ENCODE measurements around the gene PRKX.
"Not testable (repeated sequence)": the region's sequence is repeated elsewhere in the genome, so short reads cannot be mapped to it uniquely, and the experiment has no call there.

Gene PRKX

GRCh38 chrX:3713225-3713936 is at the start of gene PRKX:
PRKX (minus strand) TSS chrX:3713649; CDS start chrX:3713253, 396 bp downstream.
- DNase-seq (ENCODE audit: low read depth): peak; percentile 76

GRCh38 chrX:3763111-3763510 is 49.7 kb upstream of the PRKX start:
- DNase-seq (ENCODE audit: low read depth): no peak

- no peak for DNase-seq (ENCODE audit: low read depth)
Observed at GRCh38 chrX:3757510-3758025, 44.1 kb upstream of the PRKX start.

GRCh38 chrX:3748052-3748559 is 34.7 kb upstream of the PRKX start:
- no peak for DNase-seq (ENCODE audit: low read depth)

- peak; percentile 35 for DNase-seq (ENCODE audit: low read depth)
Observed at GRCh38 chrX:3743801-3744439, 30.5 kb upstream of the PRKX start.

- DNase-seq (ENCODE audit: low read depth): not testable (repeated sequence)
Observed at GRCh38 chrX:3740946-3741345, 27.5 kb upstream of the PRKX start.

GRCh38 chrX:3738509-3738908 is 25.1 kb upstream of the PRKX start:
- DNase-seq (ENCODE audit: low read depth): no peak

- not testable (repeated sequence) for DNase-seq (ENCODE audit: low read depth)
Observed at GRCh38 chrX:3736536-3736935, 23.1 kb upstream of the PRKX start.

GRCh38 chrX:3735891-3736290 is 22.4 kb upstream of the PRKX start:
- not testable (repeated sequence) for DNase-seq (ENCODE audit: low read depth)

GRCh38 chrX:3734456-3734855 is 21.0 kb upstream of the PRKX start:
- DNase-seq (ENCODE audit: low read depth): not testable (repeated sequence)

GRCh38 chrX:3733043-3733430 is 19.6 kb upstream of the PRKX start:
- DNase-seq (ENCODE audit: low read depth): no peak

GRCh38 chrX:3732326-3733042 is 19.0 kb upstream of the PRKX start:
- DNase-seq (ENCODE audit: low read depth): not testable (repeated sequence)

- no peak for DNase-seq (ENCODE audit: low read depth)
Observed at GRCh38 chrX:3728454-3728853, 15.0 kb upstream of the PRKX start.

GRCh38 chrX:3723460-3723859 is 10.0 kb upstream of the PRKX start:
- DNase-seq (ENCODE audit: low read depth): not testable (repeated sequence)

GRCh38 chrX:3717742-3718420 is 4.4 kb upstream of the PRKX start:
- DNase-seq (ENCODE audit: low read depth): no peak

GRCh38 chrX:3715921-3716320 is 2.5 kb upstream of the PRKX start:
- DNase-seq (ENCODE audit: low read depth): no peak

GRCh38 chrX:3714706-3715479 is 1.4 kb upstream of the PRKX start:
- DNase-seq (ENCODE audit: low read depth): not testable (repeated sequence)

GRCh38 chrX:3713937-3714434 is 537 bp upstream of the PRKX start:
- DNase-seq (ENCODE audit: low read depth): no peak

- no peak for DNase-seq (ENCODE audit: low read depth)
Observed at GRCh38 chrX:3712870-3713224, 602 bp downstream of the PRKX start.

GRCh38 chrX:3712051-3712869 is 1.2 kb downstream of the PRKX start:
- DNase-seq (ENCODE audit: low read depth): no peak

Data from activated T-helper 1 cell treated with Interleukin-2 at 50 U/mL for 16 hours (primary cell).